KMS-11 (cell line): ENCODE data around the gene SEPTIN5.

Experiments used
- H2AFZ ChIP-seq: fragments of 200-600 bp; sonication (generic); 2 replicates; pipeline ENCODE4 v1.6.1; 2016; ENCODE audit warnings: antibody characterized with exemption, mixed run types, low read depth
- H3K27ac ChIP-seq: fragments of 200-600 bp; sonication (generic); 2 replicates; pipeline ENCODE4 v1.6.1; 2016; ENCODE audit warnings: mild to moderate bottlenecking, mixed run types
- H3K27me3 ChIP-seq: fragments of 200-600 bp; sonication (generic); 2 replicates; pipeline ENCODE4 v1.6.1; 2017; ENCODE audit warnings: mild to moderate bottlenecking, low read depth, mixed run types, moderate library complexity; ENCODE audit not compliant: insufficient read depth
- H3K36me3 ChIP-seq: fragments of 200-600 bp; sonication (generic); 2 replicates; pipeline ENCODE4 v1.6.1; 2017; ENCODE audit warnings: mild to moderate bottlenecking, mixed run types; ENCODE audit not compliant: insufficient read depth
- H3K4me1 ChIP-seq: fragments of 200-600 bp; sonication (generic); 2 replicates; pipeline ENCODE4 v1.6.1; 2016; ENCODE audit warnings: mild to moderate bottlenecking, low read depth, mixed run types; ENCODE audit not compliant: poor library complexity, severe bottlenecking
- H3K4me2 ChIP-seq: fragments of 200-600 bp; sonication (generic); 2 replicates; pipeline ENCODE4 v1.7.0; 2016; ENCODE audit warnings: mild to moderate bottlenecking, mixed run types
- H3K4me3 ChIP-seq: fragments of 200-600 bp; sonication (generic); IDR thresholded peaks from 2 replicates; pipeline ENCODE4 v1.6.1; 2017; ENCODE audit warnings: low read depth, low read length, mixed read lengths; ENCODE audit not compliant: insufficient read depth
- H3K79me2 ChIP-seq: fragments of 200-600 bp; sonication (generic); 2 replicates; pipeline ENCODE4 v1.6.1; 2016; ENCODE audit warnings: low read depth, mixed run types; ENCODE audit not compliant: insufficient read depth
- H3K9ac ChIP-seq: fragments of 200-600 bp; sonication (generic); 2 replicates; pipeline ENCODE4 v1.6.1; 2016; ENCODE audit warnings: mild to moderate bottlenecking, mixed run types
- H4K20me1 ChIP-seq: fragments of 200-600 bp; sonication (generic); 2 replicates; pipeline ENCODE4 v1.6.1; 2016; ENCODE audit warnings: mild to moderate bottlenecking, mixed run types; ENCODE audit not compliant: insufficient read depth
- TF ChIP-seq, protein P1 (sequence below): fragments of 200-600 bp; sonication (generic); conservative IDR thresholded peaks from 2 replicates; pipeline ENCODE4 v1.6.1; 2017; ENCODE audit warnings: low read depth, mild to moderate bottlenecking, antibody characterized with exemption, low read length, moderate library complexity, mixed read lengths

Gene SEPTIN5

DNA sequence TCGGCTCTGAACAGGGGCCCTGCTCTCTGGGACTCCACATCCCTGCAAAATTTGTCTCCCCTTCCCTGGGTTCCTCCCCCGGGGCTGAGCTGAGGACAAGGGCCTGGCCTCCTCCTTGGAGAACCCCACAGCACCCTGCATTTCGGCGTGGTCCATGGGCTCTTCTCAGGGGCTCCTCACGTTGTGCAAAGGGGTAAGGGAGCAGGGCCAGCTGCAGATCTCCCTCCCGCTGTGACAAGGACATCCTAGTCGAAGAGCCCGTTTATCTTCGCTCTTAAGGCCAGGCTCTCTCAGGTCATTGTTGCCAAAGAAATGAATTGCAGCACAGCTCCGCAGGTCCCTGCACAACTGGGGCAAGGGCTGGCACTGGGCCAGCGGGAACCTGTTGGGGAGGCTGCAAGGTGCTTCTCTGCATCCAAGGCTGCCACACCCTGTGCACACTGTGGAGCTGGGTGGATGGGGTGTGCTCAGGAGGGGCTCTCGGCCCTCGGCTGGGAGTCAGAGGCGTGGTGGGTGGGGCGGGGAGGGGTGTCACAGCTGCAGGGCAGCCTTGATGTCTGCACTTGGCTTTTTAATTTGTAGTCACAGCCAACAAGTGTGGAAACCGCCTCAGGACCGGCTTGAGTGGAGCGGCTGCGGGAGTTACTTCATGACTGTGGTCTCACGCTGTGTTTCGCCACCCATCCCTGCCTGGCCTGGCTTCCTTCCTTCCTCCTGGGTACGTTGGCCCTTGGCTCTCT is 26.6 kb upstream of the SEPTIN5 start:
- no peaks in the 10 kb centered on the region for H3K36me3 ChIP-seq
- no peak overlapping the region for H3K4me3 ChIP-seq
- TF ChIP-seq, protein P1, sequence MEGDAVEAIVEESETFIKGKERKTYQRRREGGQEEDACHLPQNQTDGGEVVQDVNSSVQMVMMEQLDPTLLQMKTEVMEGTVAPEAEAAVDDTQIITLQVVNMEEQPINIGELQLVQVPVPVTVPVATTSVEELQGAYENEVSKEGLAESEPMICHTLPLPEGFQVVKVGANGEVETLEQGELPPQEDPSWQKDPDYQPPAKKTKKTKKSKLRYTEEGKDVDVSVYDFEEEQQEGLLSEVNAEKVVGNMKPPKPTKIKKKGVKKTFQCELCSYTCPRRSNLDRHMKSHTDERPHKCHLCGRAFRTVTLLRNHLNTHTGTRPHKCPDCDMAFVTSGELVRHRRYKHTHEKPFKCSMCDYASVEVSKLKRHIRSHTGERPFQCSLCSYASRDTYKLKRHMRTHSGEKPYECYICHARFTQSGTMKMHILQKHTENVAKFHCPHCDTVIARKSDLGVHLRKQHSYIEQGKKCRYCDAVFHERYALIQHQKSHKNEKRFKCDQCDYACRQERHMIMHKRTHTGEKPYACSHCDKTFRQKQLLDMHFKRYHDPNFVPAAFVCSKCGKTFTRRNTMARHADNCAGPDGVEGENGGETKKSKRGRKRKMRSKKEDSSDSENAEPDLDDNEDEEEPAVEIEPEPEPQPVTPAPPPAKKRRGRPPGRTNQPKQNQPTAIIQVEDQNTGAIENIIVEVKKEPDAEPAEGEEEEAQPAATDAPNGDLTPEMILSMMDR: no peak
- H3K9ac ChIP-seq: no peak overlapping the region
- no peak overlapping the region for H3K27ac ChIP-seq
- no peaks in the 10 kb centered on the region for H3K4me1 ChIP-seq
- no peaks in the 10 kb centered on the region for H3K79me2 ChIP-seq
- no peaks in the 10 kb centered on the region; the same call in 1 of the 2 replicates for H3K27me3 ChIP-seq
- no peaks in the 10 kb centered on the region for H4K20me1 ChIP-seq
- H2AFZ ChIP-seq: no peak overlapping the region
- no peak overlapping the region for H3K4me2 ChIP-seq

DNA sequence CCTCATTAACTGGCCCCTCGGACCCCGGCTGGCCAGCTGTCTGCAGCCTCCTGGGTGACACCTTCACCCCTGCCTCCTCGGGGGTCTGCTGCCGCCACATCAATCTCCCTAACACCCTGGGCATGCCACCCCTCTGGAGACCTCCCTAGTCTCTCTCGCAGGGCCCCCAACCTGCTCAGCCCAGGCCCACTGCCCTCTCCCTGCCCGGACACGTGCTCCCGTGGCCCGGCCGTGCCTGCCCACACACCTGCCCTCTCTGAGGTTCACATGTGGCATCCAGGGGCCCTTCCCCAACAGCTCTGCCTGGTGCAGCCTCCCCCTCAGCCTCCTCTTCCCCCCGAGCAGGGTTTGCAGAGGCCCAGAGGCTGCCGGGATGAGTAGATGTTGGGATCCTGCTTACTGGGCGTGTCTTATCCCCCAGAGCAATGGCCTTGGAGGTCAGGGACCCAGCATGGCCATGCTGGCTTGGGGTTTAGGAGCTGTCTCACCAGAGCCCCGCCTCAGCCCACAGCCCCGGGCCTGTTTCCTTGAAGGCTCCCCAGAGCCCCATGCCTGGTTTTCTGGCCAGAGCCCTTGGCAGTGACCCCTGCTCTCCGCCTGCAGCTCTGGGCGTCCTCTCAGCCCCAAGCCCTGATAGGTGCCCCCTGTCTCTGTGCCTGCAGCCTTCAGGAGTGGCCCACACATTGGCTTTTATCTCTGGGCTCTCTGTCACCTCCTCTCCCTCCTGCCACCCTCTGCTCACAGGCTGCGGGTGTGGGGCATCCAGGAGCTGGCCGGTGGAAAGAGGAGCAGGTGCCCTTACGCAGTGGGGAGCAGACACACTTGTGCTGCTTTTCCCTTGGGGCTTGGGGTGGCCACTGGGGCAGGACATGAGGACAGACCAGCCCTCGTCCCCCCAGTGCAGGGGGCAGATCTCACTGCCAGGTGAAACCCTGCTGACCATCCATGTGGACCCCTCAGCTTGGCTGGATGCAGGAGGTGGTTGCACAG is 25.7 kb upstream of the SEPTIN5 start:
- Histone ChIP-seq H3K4me1 (no peaks in the 10 kb centered on the region), H3K9ac (no peak overlapping the region), H3K27me3 (no peaks in the 10 kb centered on the region; the same call in 1 of the 2 replicates), H3K36me3 (no peaks in the 10 kb centered on the region), H3K4me3 (no peak overlapping the region), H3K27ac (no peak overlapping the region), H2AFZ (no peak overlapping the region), H4K20me1 (no peaks in the 10 kb centered on the region), H3K79me2 (no peaks in the 10 kb centered on the region), H3K4me2 (no peak overlapping the region)
- TF ChIP-seq, protein P1: no peak

DNA sequence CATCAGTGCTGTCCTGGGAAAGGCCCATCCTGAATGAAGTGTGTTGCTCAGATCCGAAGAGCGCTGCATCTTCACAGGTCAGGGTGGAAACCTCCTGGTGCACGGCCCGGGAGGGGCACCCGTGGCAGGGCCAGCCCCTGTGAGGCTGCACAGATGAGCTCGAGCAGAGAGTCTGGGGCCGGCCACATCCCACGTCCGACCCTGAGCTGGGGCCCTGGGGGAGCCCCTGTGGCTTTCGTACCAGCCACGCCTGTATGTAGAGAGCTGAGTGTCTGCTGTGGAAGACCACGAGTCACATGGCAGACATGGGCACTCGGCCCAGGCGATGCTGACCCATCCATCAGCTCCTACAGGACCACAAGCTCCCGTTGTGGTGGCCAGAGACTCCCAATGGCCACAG is 24.9 kb upstream of the SEPTIN5 start:
- Histone ChIP-seq H3K27ac (no peak overlapping the region), H3K9ac (no peak overlapping the region), H2AFZ (no peak overlapping the region), H3K4me1 (no peaks in the 10 kb centered on the region), H3K79me2 (no peaks in the 10 kb centered on the region), H3K27me3 (no peaks in the 10 kb centered on the region; the same call in 1 of the 2 replicates), H3K4me2 (no peak overlapping the region), H3K4me3 (no peak overlapping the region), H4K20me1 (no peaks in the 10 kb centered on the region), H3K36me3 (no peaks in the 10 kb centered on the region)
- TF ChIP-seq, protein P1: no peak

DNA sequence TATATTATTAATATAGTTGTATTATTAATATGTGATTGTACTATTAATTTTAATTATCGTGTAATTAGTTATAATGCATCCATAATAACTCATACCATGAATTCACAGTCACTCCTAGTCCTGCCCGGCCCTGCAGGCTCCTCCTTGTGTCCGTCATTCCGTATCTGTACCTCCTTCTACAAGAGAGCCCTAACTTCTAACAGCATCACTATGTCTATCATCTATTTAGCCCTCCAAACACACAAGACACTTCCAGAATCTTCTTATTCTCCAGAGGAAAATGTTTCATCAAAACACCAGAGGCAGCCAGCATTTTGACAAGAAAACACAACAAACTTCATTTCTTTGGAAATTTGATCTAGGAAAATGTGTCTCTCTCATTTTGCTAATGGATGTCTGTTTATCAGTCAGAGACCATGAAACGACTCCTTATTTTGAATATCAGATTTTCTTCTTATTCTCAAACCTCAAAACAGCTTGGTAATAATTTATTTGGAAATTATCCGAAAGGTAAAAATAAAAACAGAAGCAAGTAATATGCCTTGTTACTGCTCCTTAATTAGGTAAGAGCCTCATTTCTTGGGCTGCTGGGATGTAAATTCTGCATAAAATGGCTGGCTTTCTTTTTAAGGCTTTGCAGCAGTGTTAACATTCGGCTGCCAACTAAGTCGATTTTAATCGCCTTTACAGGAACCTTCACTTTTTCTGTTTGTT is 23.1 kb upstream of the SEPTIN5 start:
- H3K79me2 ChIP-seq: no peaks in the 10 kb centered on the region
- no peak overlapping the region for H3K4me3 ChIP-seq
- H3K27me3 ChIP-seq: no peaks in the 10 kb centered on the region; the same call in 1 of the 2 replicates
- no peak overlapping the region for H3K27ac ChIP-seq
- H2AFZ ChIP-seq: no peak overlapping the region
- H3K9ac ChIP-seq: no peak overlapping the region
- H3K4me2 ChIP-seq: no peak overlapping the region
- no peaks in the 10 kb centered on the region for H3K4me1 ChIP-seq
- no peaks in the 10 kb centered on the region for H3K36me3 ChIP-seq
- TF ChIP-seq, protein P1: no peak
- no peaks in the 10 kb centered on the region for H4K20me1 ChIP-seq
